ENCODE results near the gene P4HTM. TPM values are rescaled to one million over a fixed set of nuclear protein-coding genes. Genes with fewer than 3 reads are reported as not detected.
"Not testable (repeated sequence)": the region's sequence is repeated elsewhere in the genome, so short reads cannot be mapped to it uniquely, and the experiment has no call there.

P4HTM gene
- total RNA-seq, 1 donor from 2014 or later: 29.0 TPM

- Histone ChIP-seq H3K4me3 (ENCODE audit: low read depth, low read length) (peak overlapping the region; percentile 94), H3K36me3 (ENCODE audit: control insufficient read depth, insufficient read depth, low read length) (no peaks in the 10 kb centered on the region), H3K27me3 (ENCODE audit: control insufficient read depth, insufficient read depth, low read length) (no peaks in the 10 kb centered on the region)
- TF ChIP-seq CTCF (IDR thresholded peaks at IDR 0.05; ENCODE audit: insufficient read depth, low read length, poor library complexity, severe bottlenecking): no peak
- no peak for DNase-seq (ENCODE audit: low read depth)
Observed at GRCh38 chr3:49007771-49008528, 17.9 kb downstream of the P4HTM start.

- H3K36me3 ChIP-seq (ENCODE audit: control insufficient read depth, insufficient read depth, low read length); DNase-seq (ENCODE audit: low read depth); H3K27me3 ChIP-seq (ENCODE audit: control insufficient read depth, insufficient read depth, low read length): not testable (repeated sequence)
- H3K4me3 ChIP-seq (ENCODE audit: low read depth, low read length): peak overlapping the region; percentile 94
Observed at GRCh38 chr3:49008627-49009026, 18.6 kb downstream of the P4HTM start.

- no peak for TF ChIP-seq CTCF (IDR thresholded peaks at IDR 0.05; ENCODE audit: insufficient read depth, low read length, poor library complexity, severe bottlenecking)
- DNase-seq (ENCODE audit: low read depth): no peak
- no peaks in the 10 kb centered on the region for H3K27me3 ChIP-seq (ENCODE audit: control insufficient read depth, insufficient read depth, low read length)
- H3K36me3 ChIP-seq (ENCODE audit: control insufficient read depth, insufficient read depth, low read length): no peaks in the 10 kb centered on the region
- H3K4me3 ChIP-seq (ENCODE audit: low read depth, low read length): no peak overlapping the region
Observed at GRCh38 chr3:49009396-49009795, 19.4 kb downstream of the P4HTM start.

- H3K36me3 ChIP-seq (ENCODE audit: control insufficient read depth, insufficient read depth, low read length): peaks cover 1% of the 10 kb centered on the region
- no peak overlapping the region for H3K4me3 ChIP-seq (ENCODE audit: low read depth, low read length)
- H3K27me3 ChIP-seq (ENCODE audit: control insufficient read depth, insufficient read depth, low read length): no peaks in the 10 kb centered on the region
- DNase-seq (ENCODE audit: low read depth): no peak
- TF ChIP-seq CTCF (IDR thresholded peaks at IDR 0.05; ENCODE audit: insufficient read depth, low read length, poor library complexity, severe bottlenecking): no peak
Observed at GRCh38 chr3:49012441-49013017, 22.5 kb downstream of the P4HTM start.

- H3K4me3 ChIP-seq (ENCODE audit: low read depth, low read length): no peak overlapping the region
- no peak for TF ChIP-seq CTCF (IDR thresholded peaks at IDR 0.05; ENCODE audit: insufficient read depth, low read length, poor library complexity, severe bottlenecking)
- peaks cover 1% of the 10 kb centered on the region for H3K36me3 ChIP-seq (ENCODE audit: control insufficient read depth, insufficient read depth, low read length)
- H3K27me3 ChIP-seq (ENCODE audit: control insufficient read depth, insufficient read depth, low read length): no peaks in the 10 kb centered on the region
- no peak for DNase-seq (ENCODE audit: low read depth)
Observed at GRCh38 chr3:49013113-49013737, 23.2 kb downstream of the P4HTM start.

All from kidney epithelial cell (primary cell).